ENCODE data around the gene ITPK1.

The ITPK1 gene

GRCh38 chr14:93044556-93044955, 71.2 kb downstream of the ITPK1 start:
- DNase-seq (ENCODE audit: low read depth in 2 of 2): no peak

GRCh38 chr14:93044121-93044520, 71.6 kb downstream of the ITPK1 start:
- DNase-seq (ENCODE audit: low read depth in 2 of 2): no peak

GRCh38 chr14:93042968-93043940, 72.5 kb downstream of the ITPK1 start:
- no peak for DNase-seq (ENCODE audit: low read depth in 2 of 2)

- no peak for DNase-seq (ENCODE audit: low read depth in 2 of 2)
Measured at GRCh38 chr14:93041830-93042229, 73.9 kb downstream of the ITPK1 start.

- no peak for DNase-seq (ENCODE audit: low read depth in 2 of 2)
Measured at GRCh38 chr14:93040982-93041381, 74.7 kb downstream of the ITPK1 start.

GRCh38 chr14:93040443-93040842, 75.3 kb downstream of the ITPK1 start:
- DNase-seq (ENCODE audit: low read depth in 2 of 2): no peak

- DNase-seq (ENCODE audit: low read depth in 2 of 2): no peak
Measured at GRCh38 chr14:93039649-93040315, 75.9 kb downstream of the ITPK1 start.

GRCh38 chr14:93037351-93037750, 78.4 kb downstream of the ITPK1 start:
- no peak for DNase-seq (ENCODE audit: low read depth in 2 of 2)

GRCh38 chr14:93036652-93037345, 78.9 kb downstream of the ITPK1 start:
- no peak for DNase-seq (ENCODE audit: low read depth in 2 of 2)

- DNase-seq (ENCODE audit: low read depth in 2 of 2): no peak
Measured at GRCh38 chr14:93035917-93036651, 79.6 kb downstream of the ITPK1 start.

GRCh38 chr14:93035585-93035916, 80.2 kb downstream of the ITPK1 start:
- no peak for DNase-seq (ENCODE audit: low read depth in 2 of 2)

GRCh38 chr14:93034671-93034994, 81.1 kb downstream of the ITPK1 start:
- no peak for DNase-seq (ENCODE audit: low read depth in 2 of 2)

GRCh38 chr14:93033983-93034670, 81.6 kb downstream of the ITPK1 start:
- no peak for DNase-seq (ENCODE audit: low read depth in 2 of 2)

- no peak for DNase-seq (ENCODE audit: low read depth in 2 of 2)
Measured at GRCh38 chr14:93033084-93033982, 82.4 kb downstream of the ITPK1 start.

GRCh38 chr14:93032421-93032936, 83.2 kb downstream of the ITPK1 start:
- DNase-seq (ENCODE audit: low read depth in 2 of 2): no peak

GRCh38 chr14:93031505-93032315, 84.0 kb downstream of the ITPK1 start:
- DNase-seq (ENCODE audit: low read depth in 2 of 2): no peak

- no peak for DNase-seq (ENCODE audit: low read depth in 2 of 2)
Measured at GRCh38 chr14:93030761-93031160, 85.0 kb downstream of the ITPK1 start.

- no peak for DNase-seq (ENCODE audit: low read depth in 2 of 2)
Measured at GRCh38 chr14:93029911-93030508, 85.7 kb downstream of the ITPK1 start.

GRCh38 chr14:93029417-93029816, 86.3 kb downstream of the ITPK1 start:
- DNase-seq (ENCODE audit: low read depth in 2 of 2): no peak

Data from fibroblast of skin of left biceps (primary cell).